Loucy (cell line): ENCODE results near the gene NPB.

Experiments used
- EZH2phosphoT487 ChIP-seq: fragments of 200-600 bp; IDR thresholded peaks from 2 replicates; pipeline ENCODE4 v1.6.1; 2018; ENCODE audit warnings: antibody characterized with exemption, mild to moderate bottlenecking, moderate library complexity, borderline replicate concordance
- TF ChIP-seq, protein P1 (sequence below): fragments of 200-600 bp; sonication (generic); conservative IDR thresholded peaks from 2 replicates; pipeline ENCODE4 v1.5.1; 2014; ENCODE audit warnings: mild to moderate bottlenecking, antibody characterized with exemption, low read length

DNA sequence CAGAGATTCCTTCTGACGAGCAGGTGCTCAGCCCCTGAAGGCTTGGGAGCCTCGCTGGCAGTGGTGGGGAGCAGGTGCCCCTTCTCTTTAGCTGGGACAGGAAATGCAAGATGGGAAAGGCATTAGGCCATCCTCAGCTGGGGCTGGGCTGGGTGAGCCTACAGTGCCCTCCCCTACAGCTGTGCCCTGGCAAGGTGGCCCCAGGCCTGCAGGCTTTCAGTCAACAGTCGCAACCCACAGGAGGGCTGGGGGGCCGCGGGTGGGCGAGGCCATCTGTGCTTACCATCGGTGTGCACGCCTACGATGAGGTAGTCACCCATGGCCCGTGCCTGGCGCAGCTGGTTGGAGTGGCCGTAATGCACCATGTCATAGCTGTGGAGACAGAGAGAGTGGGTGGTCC is 7.2 kb downstream of the NPB start:
- TF ChIP-seq, protein P1, sequence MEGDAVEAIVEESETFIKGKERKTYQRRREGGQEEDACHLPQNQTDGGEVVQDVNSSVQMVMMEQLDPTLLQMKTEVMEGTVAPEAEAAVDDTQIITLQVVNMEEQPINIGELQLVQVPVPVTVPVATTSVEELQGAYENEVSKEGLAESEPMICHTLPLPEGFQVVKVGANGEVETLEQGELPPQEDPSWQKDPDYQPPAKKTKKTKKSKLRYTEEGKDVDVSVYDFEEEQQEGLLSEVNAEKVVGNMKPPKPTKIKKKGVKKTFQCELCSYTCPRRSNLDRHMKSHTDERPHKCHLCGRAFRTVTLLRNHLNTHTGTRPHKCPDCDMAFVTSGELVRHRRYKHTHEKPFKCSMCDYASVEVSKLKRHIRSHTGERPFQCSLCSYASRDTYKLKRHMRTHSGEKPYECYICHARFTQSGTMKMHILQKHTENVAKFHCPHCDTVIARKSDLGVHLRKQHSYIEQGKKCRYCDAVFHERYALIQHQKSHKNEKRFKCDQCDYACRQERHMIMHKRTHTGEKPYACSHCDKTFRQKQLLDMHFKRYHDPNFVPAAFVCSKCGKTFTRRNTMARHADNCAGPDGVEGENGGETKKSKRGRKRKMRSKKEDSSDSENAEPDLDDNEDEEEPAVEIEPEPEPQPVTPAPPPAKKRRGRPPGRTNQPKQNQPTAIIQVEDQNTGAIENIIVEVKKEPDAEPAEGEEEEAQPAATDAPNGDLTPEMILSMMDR: no peak
- TF ChIP-seq EZH2phosphoT487: no peak
